GM19193 (cell line): ENCODE data around the gene AGPAT2.

Experiments used
- POLR2A ChIP-seq: IDR thresholded peaks from 4 replicates; pipeline ENCODE4 v1.6.1; 2011; ENCODE audit not compliant: insufficient read depth, insufficient read length; ENCODE audit errors: extremely low read depth

AGPAT2 gene

GRCh38 chr9:136696502-136696901, 9.2 kb upstream of the AGPAT2 start:
- TF ChIP-seq POLR2A, result no peak

GRCh38 chr9:136695955-136696354, 8.7 kb upstream of the AGPAT2 start:
- no peak for TF ChIP-seq POLR2A

DNA sequence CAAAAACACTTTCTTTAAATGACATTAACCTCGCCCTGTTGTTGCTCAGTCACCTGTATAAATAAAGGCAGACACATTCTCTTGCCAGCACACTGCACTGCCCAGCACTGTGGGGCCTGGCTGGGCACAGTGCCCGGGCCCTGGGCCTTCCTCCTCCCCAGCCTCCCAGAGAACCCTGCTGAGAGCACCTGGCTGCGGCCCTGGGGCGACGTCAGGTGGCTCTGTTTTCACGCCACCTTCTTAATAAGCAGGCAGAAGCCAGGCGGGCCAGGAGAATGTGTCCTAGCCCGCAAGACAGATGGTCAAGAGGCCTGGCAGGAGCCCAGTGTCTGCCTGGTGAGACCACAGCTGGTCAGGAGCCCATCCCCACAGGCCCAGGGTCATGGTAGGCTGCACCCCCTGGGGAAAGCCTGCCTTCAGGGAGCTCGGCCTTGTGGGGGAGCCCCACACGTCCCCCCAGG, 8.2 kb upstream of the AGPAT2 start:
- no peak for TF ChIP-seq POLR2A

DNA sequence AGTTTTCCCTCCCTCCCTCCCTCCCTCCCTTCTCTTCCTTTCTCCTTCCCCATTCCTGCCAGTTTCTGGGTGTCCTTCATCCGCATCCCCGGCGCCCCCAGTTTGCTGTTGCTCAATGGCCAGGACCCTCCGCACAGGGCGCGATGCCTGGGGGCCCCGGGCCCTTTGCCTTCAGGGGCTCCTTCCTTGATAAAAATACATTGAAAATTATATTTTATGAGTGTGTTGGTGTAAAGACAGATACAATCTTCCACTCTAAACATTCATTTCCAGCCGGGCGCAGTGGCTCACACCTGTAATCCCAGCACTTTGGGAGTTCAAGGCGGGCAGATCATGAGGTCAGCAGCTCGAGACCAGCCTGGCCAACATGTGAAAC, 7.6 kb upstream of the AGPAT2 start:
- TF ChIP-seq POLR2A, result no peak

GRCh38 chr9:136694163-136694871, 7.1 kb upstream of the AGPAT2 start:
- TF ChIP-seq POLR2A, result no peak

GRCh38 chr9:136693490-136694162, 6.4 kb upstream of the AGPAT2 start:
- TF ChIP-seq POLR2A, result no peak

DNA sequence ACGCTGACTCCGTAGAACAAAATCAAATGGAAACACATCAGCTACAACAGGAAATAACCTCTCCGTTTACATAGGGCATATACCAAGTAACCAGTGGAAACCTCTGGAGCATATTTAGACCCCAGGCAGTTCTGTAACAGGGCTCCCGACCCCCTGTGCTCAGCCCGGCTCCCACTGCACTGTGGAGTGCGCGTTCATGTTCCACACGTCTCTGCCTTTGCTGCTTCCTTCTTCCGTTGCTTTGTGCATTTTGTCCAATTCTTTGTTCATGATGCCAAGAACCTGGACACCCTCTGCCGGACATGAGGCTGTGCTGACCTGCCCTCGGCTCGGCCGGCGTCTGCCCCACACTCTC, 5.9 kb upstream of the AGPAT2 start:
- TF ChIP-seq POLR2A, result no peak

GRCh38 chr9:136692185-136693134, 5.2 kb upstream of the AGPAT2 start:
- no peak for TF ChIP-seq POLR2A

- TF ChIP-seq POLR2A, result no peak
These were observed 4.3 kb upstream of the AGPAT2 start for GRCh38 chr9:136691316-136692184.

DNA sequence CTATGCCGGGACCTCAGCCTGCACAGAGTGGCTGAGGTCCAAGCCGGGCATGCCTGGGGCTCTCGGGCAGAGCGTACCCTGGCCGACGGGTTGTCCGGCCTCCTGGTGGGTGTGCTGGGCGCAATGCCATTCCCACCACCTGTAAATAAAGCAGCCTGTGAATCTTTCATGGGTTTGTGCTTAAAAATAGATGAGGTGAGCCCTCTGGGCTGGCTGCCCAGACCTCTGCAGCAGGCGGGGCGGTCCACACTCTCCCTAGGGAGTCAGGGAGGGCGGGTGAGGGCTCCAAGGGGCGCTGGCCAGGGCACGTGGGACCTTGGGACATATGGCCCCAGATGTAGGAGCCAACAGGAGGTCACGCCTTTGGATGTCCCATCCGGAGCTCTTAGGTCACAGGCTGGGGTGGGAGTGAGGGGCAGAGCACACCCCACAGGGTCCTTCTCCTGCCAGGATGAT, 3.6 kb upstream of the AGPAT2 start:
- TF ChIP-seq POLR2A, result no peak

GRCh38 chr9:136690104-136690805, 3.0 kb upstream of the AGPAT2 start:
- no peak for TF ChIP-seq POLR2A

DNA sequence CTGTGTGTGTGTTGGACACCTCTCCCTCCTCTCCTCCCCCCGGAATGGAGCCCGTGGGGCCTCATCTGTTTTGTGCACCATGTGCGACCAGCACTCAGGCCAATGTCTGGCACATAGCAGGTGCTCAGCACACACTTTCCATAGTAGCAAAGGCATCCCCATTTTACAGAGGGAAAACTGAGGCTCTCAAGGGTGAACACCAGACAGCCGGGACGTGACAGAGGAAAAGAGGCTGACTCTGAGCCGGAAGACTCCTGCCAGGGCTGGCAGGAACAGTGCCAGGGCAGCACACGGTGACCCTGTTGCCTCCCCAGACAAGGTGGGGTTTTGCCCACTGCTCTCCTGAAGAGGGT, 1.8 kb upstream of the AGPAT2 start:
- TF ChIP-seq POLR2A, result no peak

DNA sequence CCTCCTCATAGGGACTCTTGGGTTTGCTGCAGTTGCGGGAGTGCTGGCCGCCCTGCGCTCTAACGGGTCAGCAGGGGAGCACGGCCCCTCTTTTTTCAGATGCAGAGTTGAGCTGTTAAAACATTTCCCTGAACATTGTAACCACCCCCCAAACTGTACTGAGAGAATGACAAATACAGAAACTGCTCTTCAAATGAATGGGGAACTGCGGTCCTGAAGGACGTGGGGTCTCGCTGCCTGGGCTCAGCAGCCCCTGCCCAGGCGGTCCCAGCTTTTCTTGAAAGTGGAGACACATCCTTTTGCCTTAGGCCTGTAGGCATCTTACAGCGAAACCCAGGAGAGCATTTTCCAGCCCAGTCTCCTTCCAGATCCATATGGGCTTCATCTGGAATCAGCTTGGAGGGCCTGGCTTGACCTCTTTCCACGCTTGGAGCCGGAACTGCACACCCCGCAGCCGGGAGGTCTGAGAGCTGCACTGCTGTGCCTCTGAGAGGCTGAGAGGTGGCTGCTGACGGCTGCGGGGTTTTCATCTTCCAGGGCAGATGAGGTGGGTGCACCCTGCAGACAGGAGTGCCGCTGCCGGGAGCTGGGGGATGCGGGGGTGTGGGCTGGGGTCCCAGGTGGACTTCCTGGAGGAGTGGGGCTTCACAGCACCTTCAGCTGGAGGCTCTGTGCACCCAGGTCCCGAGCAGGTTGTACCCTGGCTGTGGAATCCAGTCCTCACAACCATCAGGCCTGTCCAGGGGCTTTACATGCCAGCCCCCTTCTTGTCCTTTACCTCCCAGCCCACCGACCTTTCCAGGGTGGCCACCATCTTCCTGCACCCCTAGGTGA, 1.2 kb upstream of the AGPAT2 start:
- TF ChIP-seq POLR2A, result no peak
